Retina (tissue), 1 donor: ENCODE results near the gene COL7A1.
"Not testable (repeated sequence)": the region's sequence is repeated elsewhere in the genome, so short reads cannot be mapped to it uniquely, and the experiment has no call there.

Source experiments
- DNase-seq: peaks from one replicate; pipeline ENCODE4 v3.0.0-alpha.2; 2016

The COL7A1 gene

GRCh38 chr3:48561045-48561736 is 33.9 kb downstream of the COL7A1 start:
- peak; percentile 68 for DNase-seq

- peak; percentile 46 for DNase-seq
Measured at GRCh38 chr3:48560648-48561018, 34.5 kb downstream of the COL7A1 start.

- no peak for DNase-seq
Measured at GRCh38 chr3:48558493-48559134, 36.5 kb downstream of the COL7A1 start.

- DNase-seq = peak; percentile 96
Measured at GRCh38 chr3:48556796-48557626, 38.1 kb downstream of the COL7A1 start, which contains the start of gene PFKFB4. TSS of gene PFKFB4 (minus strand) at chr3:48556803. CDS start at chr3:48556777, 26 bp downstream.

- DNase-seq = no peak
Measured at GRCh38 chr3:48555949-48556795, 39.0 kb downstream of the COL7A1 start.

- DNase-seq = no peak
Measured at GRCh38 chr3:48555231-48555948, 39.7 kb downstream of the COL7A1 start.

- DNase-seq = no peak
Measured at GRCh38 chr3:48553886-48554845, 41.0 kb downstream of the COL7A1 start.

GRCh38 chr3:48553361-48553760 is 41.8 kb downstream of the COL7A1 start:
- DNase-seq = no peak

GRCh38 chr3:48552111-48552951 is 42.8 kb downstream of the COL7A1 start:
- DNase-seq = no peak

- not testable (repeated sequence) for DNase-seq
Measured at GRCh38 chr3:48551651-48552050, 43.5 kb downstream of the COL7A1 start.

- peak; percentile 84 for DNase-seq
Measured at GRCh38 chr3:48548729-48549705, 46.1 kb downstream of the COL7A1 start.

GRCh38 chr3:48548126-48548525 is 47.0 kb downstream of the COL7A1 start:
- DNase-seq = no peak

GRCh38 chr3:48546203-48546829 is 48.8 kb downstream of the COL7A1 start:
- no peak for DNase-seq

GRCh38 chr3:48544141-48544540 is 51.0 kb downstream of the COL7A1 start:
- DNase-seq = no peak

GRCh38 chr3:48543271-48543866 is 51.8 kb downstream of the COL7A1 start:
- no peak for DNase-seq

GRCh38 chr3:48538451-48538850 is 56.7 kb downstream of the COL7A1 start:
- no peak for DNase-seq

GRCh38 chr3:48536785-48537184 is 58.3 kb downstream of the COL7A1 start:
- no peak for DNase-seq

GRCh38 chr3:48536116-48536515 is 59.0 kb downstream of the COL7A1 start:
- DNase-seq = no peak
